AG09309 (cell line): Measurements from ENCODE around the gene AAMP.

Experiments
- DNase-seq: peaks from one replicate; pipeline ENCODE4 v3.0.0-alpha.2; 2010; ENCODE audit warnings: low read depth
- H3K4me3 ChIP-seq: 2 replicates; pipeline ENCODE4 v1.5.1; 2011; ENCODE audit warnings: mild to moderate bottlenecking, low read depth, low read length, moderate library complexity; ENCODE audit not compliant: control insufficient read depth
- CTCF ChIP-seq: IDR thresholded peaks from 2 replicates; pipeline ENCODE4 v1.5.1; 2011; ENCODE audit warnings: mild to moderate bottlenecking, low read depth, low read length, inconsistent platforms; ENCODE audit not compliant: insufficient read depth, control insufficient read depth; ENCODE audit errors: missing control alignments

Gene AAMP

GRCh38 chr2:218262631-218263586 is 7.0 kb downstream of the AAMP start:
- no peak overlapping the region for H3K4me3 ChIP-seq
- TF ChIP-seq CTCF = no peak
- no peak for DNase-seq

- no peak overlapping the region for H3K4me3 ChIP-seq
- TF ChIP-seq CTCF = no peak
- DNase-seq = no peak
Observed at GRCh38 chr2:218262237-218262600, 7.7 kb downstream of the AAMP start.

- no peak for TF ChIP-seq CTCF
- no peak overlapping the region for H3K4me3 ChIP-seq
- DNase-seq = no peak
Observed at GRCh38 chr2:218261423-218262236, 8.3 kb downstream of the AAMP start.

GRCh38 chr2:218260742-218261422 is 9.1 kb downstream of the AAMP start, which contains the start of gene GPBAR1:
Gene GPBAR1 (plus strand): TSS chr2:218261015. CDS start chr2:218262725, 1,710 bp downstream.
- no peak for TF ChIP-seq CTCF
- DNase-seq = no peak
- no peak within 1 kb of the TSS for H3K4me3 ChIP-seq

GRCh38 chr2:218260166-218260565 is 9.8 kb downstream of the AAMP start:
- TF ChIP-seq CTCF = no peak
- no peak overlapping the region for H3K4me3 ChIP-seq
- no peak for DNase-seq

- DNase-seq = peak; percentile 40
- no peak for TF ChIP-seq CTCF
- H3K4me3 ChIP-seq = no peak overlapping the region
Observed at GRCh38 chr2:218259099-218259961, 10.6 kb downstream of the AAMP start.
